ENCODE data around the gene MCC.

Gene MCC

GRCh38 chr5:113190347-113190746 is 297.9 kb downstream of the MCC start:
- no peak for ATAC-seq (ENCODE audit: low read depth)
- Mint-ChIP-seq H3K4me1 (no peaks in the 10 kb centered on the region), H3K27me3 (no peaks in the 10 kb centered on the region), H3K9me3 (peaks cover 2% of the 10 kb centered on the region), H3K4me3 (no peak overlapping the region), H3K36me3 (peaks cover 2% of the 10 kb centered on the region), H3K27ac (no peak overlapping the region)
- DNase-seq (ENCODE audit: low spot score in 2 of 2), result no peak

- Mint-ChIP-seq H3K4me1 (no peaks in the 10 kb centered on the region), H3K27ac (no peak overlapping the region), H3K36me3 (peaks cover 2% of the 10 kb centered on the region), H3K9me3 (peaks cover 2% of the 10 kb centered on the region), H3K4me3 (no peak overlapping the region), H3K27me3 (no peaks in the 10 kb centered on the region)
- no peak for DNase-seq (ENCODE audit: low spot score in 2 of 2)
- ATAC-seq (ENCODE audit: low read depth), result no peak
Measured at GRCh38 chr5:113189291-113189690, 299.0 kb downstream of the MCC start.

GRCh38 chr5:113188436-113188835 is 299.8 kb downstream of the MCC start:
- Mint-ChIP-seq H3K27ac (no peak overlapping the region), H3K27me3 (no peaks in the 10 kb centered on the region), H3K4me3 (no peak overlapping the region), H3K36me3 (peaks cover 2% of the 10 kb centered on the region), H3K9me3 (peaks cover 2% of the 10 kb centered on the region), H3K4me1 (no peaks in the 10 kb centered on the region)
- no peak for ATAC-seq (ENCODE audit: low read depth)
- DNase-seq (ENCODE audit: low spot score in 2 of 2), result no peak

- Mint-ChIP-seq H3K36me3 (peaks cover under 1% of the 10 kb centered on the region), H3K27ac (no peak overlapping the region), H3K27me3 (no peaks in the 10 kb centered on the region), H3K9me3 (peaks cover under 1% of the 10 kb centered on the region), H3K4me1 (no peaks in the 10 kb centered on the region), H3K4me3 (no peak overlapping the region)
- ATAC-seq (ENCODE audit: low read depth) (peak; percentile 53), DNase-seq (ENCODE audit: low spot score in 2 of 2) (peak in 1 of 2 donors; percentile 3)
Measured at GRCh38 chr5:113187906-113188305, 300.3 kb downstream of the MCC start.

GRCh38 chr5:113186061-113186460 is 302.2 kb downstream of the MCC start:
- ATAC-seq (ENCODE audit: low read depth) (no peak), DNase-seq (ENCODE audit: low spot score in 2 of 2) (no peak)
- peaks cover 2% of the 10 kb centered on the region for H3K27me3 Mint-ChIP-seq
- H3K4me3 Mint-ChIP-seq, result no peak overlapping the region
- H3K36me3 Mint-ChIP-seq, result no peaks in the 10 kb centered on the region
- H3K9me3 Mint-ChIP-seq, result no peaks in the 10 kb centered on the region
- no peaks in the 10 kb centered on the region for H3K4me1 Mint-ChIP-seq
- H3K27ac Mint-ChIP-seq, result no peak overlapping the region

GRCh38 chr5:113183694-113184093 is 304.6 kb downstream of the MCC start:
- Mint-ChIP-seq H3K27me3 (peaks cover 4% of the 10 kb centered on the region), H3K9me3 (no peaks in the 10 kb centered on the region), H3K36me3 (no peaks in the 10 kb centered on the region), H3K4me3 (no peak overlapping the region), H3K4me1 (no peaks in the 10 kb centered on the region), H3K27ac (no peak overlapping the region)
- ATAC-seq (ENCODE audit: low read depth) (no peak), DNase-seq (ENCODE audit: low spot score in 2 of 2) (no peak)

GRCh38 chr5:113182658-113183344 is 305.5 kb downstream of the MCC start:
- H3K36me3 Mint-ChIP-seq, result no peaks in the 10 kb centered on the region
- H3K27ac Mint-ChIP-seq, result no peak overlapping the region
- no peaks in the 10 kb centered on the region for H3K9me3 Mint-ChIP-seq
- H3K4me3 Mint-ChIP-seq, result no peak overlapping the region
- no peaks in the 10 kb centered on the region for H3K4me1 Mint-ChIP-seq
- DNase-seq (ENCODE audit: low spot score in 2 of 2) (no peak), ATAC-seq (ENCODE audit: low read depth) (no peak)
- H3K27me3 Mint-ChIP-seq, result peaks cover 7% of the 10 kb centered on the region

- H3K27ac Mint-ChIP-seq, result no peak overlapping the region
- H3K4me1 Mint-ChIP-seq, result no peaks in the 10 kb centered on the region
- no peak for ATAC-seq (ENCODE audit: low read depth)
- no peaks in the 10 kb centered on the region for H3K36me3 Mint-ChIP-seq
- H3K27me3 Mint-ChIP-seq, result peaks cover 7% of the 10 kb centered on the region
- no peak for DNase-seq (ENCODE audit: low spot score in 2 of 2)
- H3K9me3 Mint-ChIP-seq, result no peaks in the 10 kb centered on the region
- no peak overlapping the region for H3K4me3 Mint-ChIP-seq
Measured at GRCh38 chr5:113181853-113182490, 306.3 kb downstream of the MCC start.

- Mint-ChIP-seq H3K4me1 (no peaks in the 10 kb centered on the region), H3K27ac (no peak overlapping the region), H3K36me3 (no peaks in the 10 kb centered on the region), H3K4me3 (no peak overlapping the region), H3K27me3 (peaks cover 11% of the 10 kb centered on the region), H3K9me3 (no peaks in the 10 kb centered on the region)
- DNase-seq (ENCODE audit: low spot score in 2 of 2) (no peak), ATAC-seq (ENCODE audit: low read depth) (no peak)
Measured at GRCh38 chr5:113181409-113181808, 306.8 kb downstream of the MCC start.

GRCh38 chr5:113179156-113179555 is 309.1 kb downstream of the MCC start:
- no peaks in the 10 kb centered on the region for H3K9me3 Mint-ChIP-seq
- H3K27me3 Mint-ChIP-seq, result peaks cover 13% of the 10 kb centered on the region
- ATAC-seq (ENCODE audit: low read depth) (no peak), DNase-seq (ENCODE audit: low spot score in 2 of 2) (no peak)
- H3K4me3 Mint-ChIP-seq, result no peak overlapping the region
- no peak overlapping the region for H3K27ac Mint-ChIP-seq
- H3K4me1 Mint-ChIP-seq, result no peaks in the 10 kb centered on the region
- no peaks in the 10 kb centered on the region for H3K36me3 Mint-ChIP-seq

GRCh38 chr5:113178073-113178779 is 310.0 kb downstream of the MCC start:
- Mint-ChIP-seq H3K27ac (no peak overlapping the region), H3K4me3 (no peak overlapping the region), H3K4me1 (no peaks in the 10 kb centered on the region), H3K27me3 (peaks cover 13% of the 10 kb centered on the region), H3K9me3 (no peaks in the 10 kb centered on the region), H3K36me3 (no peaks in the 10 kb centered on the region)
- ATAC-seq (ENCODE audit: low read depth) (no peak), DNase-seq (ENCODE audit: low spot score in 2 of 2) (no peak)

- no peak overlapping the region for H3K4me3 Mint-ChIP-seq
- H3K4me1 Mint-ChIP-seq, result no peaks in the 10 kb centered on the region
- no peak for DNase-seq (ENCODE audit: low spot score in 2 of 2)
- H3K36me3 Mint-ChIP-seq, result no peaks in the 10 kb centered on the region
- H3K9me3 Mint-ChIP-seq, result no peaks in the 10 kb centered on the region
- no peak overlapping the region for H3K27ac Mint-ChIP-seq
- no peak for ATAC-seq (ENCODE audit: low read depth)
- H3K27me3 Mint-ChIP-seq, result peaks cover 12% of the 10 kb centered on the region
Measured at GRCh38 chr5:113177225-113177624, 311.0 kb downstream of the MCC start.

- peaks cover 12% of the 10 kb centered on the region for H3K27me3 Mint-ChIP-seq
- H3K36me3 Mint-ChIP-seq, result no peaks in the 10 kb centered on the region
- H3K4me3 Mint-ChIP-seq, result no peak overlapping the region
- no peaks in the 10 kb centered on the region for H3K9me3 Mint-ChIP-seq
- H3K4me1 Mint-ChIP-seq, result no peaks in the 10 kb centered on the region
- ATAC-seq (ENCODE audit: low read depth) (no peak), DNase-seq (ENCODE audit: low spot score in 2 of 2) (no peak)
- H3K27ac Mint-ChIP-seq, result no peak overlapping the region
Measured at GRCh38 chr5:113176734-113177133, 311.5 kb downstream of the MCC start.

GRCh38 chr5:113176196-113176595 is 312.1 kb downstream of the MCC start:
- DNase-seq (ENCODE audit: low spot score in 2 of 2) (no peak), ATAC-seq (ENCODE audit: low read depth) (no peak)
- H3K4me1 Mint-ChIP-seq, result no peaks in the 10 kb centered on the region
- H3K4me3 Mint-ChIP-seq, result no peak overlapping the region
- H3K27ac Mint-ChIP-seq, result no peak overlapping the region
- peaks cover 12% of the 10 kb centered on the region for H3K27me3 Mint-ChIP-seq
- H3K9me3 Mint-ChIP-seq, result no peaks in the 10 kb centered on the region
- no peaks in the 10 kb centered on the region for H3K36me3 Mint-ChIP-seq
